RWPE2 (cell line): ENCODE results near the gene CD28.

Experiments used
- ATAC-seq: fragments of 200-7000 bp; cut with Tn5 transposase; 3 replicates; pipeline ENCODE4 v1.9.1; 2021; ENCODE audit warnings: low read depth
- DNase-seq: peaks from one replicate; pipeline ENCODE4 v3.0.0-alpha.2; 2020; ENCODE audit warnings: low spot score
- H3K27ac ChIP-seq: fragments of 450-650 bp; 2 replicates; pipeline ENCODE4 v1.5.1; 2017; ENCODE audit warnings: mild to moderate bottlenecking; ENCODE audit not compliant: poor library complexity, severe bottlenecking
- H3K27me3 ChIP-seq: fragments of 250-450 bp; sonication (Bioruptor Pico); 2 replicates; pipeline ENCODE4 v1.5.1; 2021; ENCODE audit warnings: mild to moderate bottlenecking, moderate library complexity; ENCODE audit not compliant: insufficient read depth, poor library complexity, severe bottlenecking
- H3K36me3 ChIP-seq: fragments of 250-450 bp; sonication (Bioruptor Pico); 2 replicates; pipeline ENCODE4 v1.5.1; 2020; ENCODE audit warnings: low read depth, mild to moderate bottlenecking, moderate library complexity
- H3K4me1 ChIP-seq: fragments of 250-450 bp; sonication (Bioruptor Pico); 2 replicates; pipeline ENCODE4 v1.5.1; 2021; ENCODE audit warnings: mild to moderate bottlenecking, moderate library complexity; ENCODE audit not compliant: insufficient read depth, poor library complexity, severe bottlenecking
- H3K4me3 ChIP-seq: fragments of 250-450 bp; sonication (Bioruptor Pico); 2 replicates; pipeline ENCODE4 v1.5.1; 2021; ENCODE audit warnings: mild to moderate bottlenecking, moderate library complexity; ENCODE audit not compliant: severe bottlenecking
- H3K9me3 ChIP-seq: fragments of 250-450 bp; sonication (Bioruptor Pico); 2 replicates; pipeline ENCODE4 v1.5.1; 2021; ENCODE audit warnings: mild to moderate bottlenecking, moderate library complexity; ENCODE audit not compliant: severe bottlenecking
- CTCF ChIP-seq: fragments of 450-650 bp; IDR thresholded peaks from one replicate; pipeline ENCODE4 v1.5.1; 2017; ENCODE audit warnings: mild to moderate bottlenecking, moderate library complexity; ENCODE audit not compliant: poor library complexity, severe bottlenecking

CD28 gene

GRCh38 chr2:203705178-203705577 lies 1.3 kb upstream of the CD28 start:
- Histone ChIP-seq H3K36me3 (peaks cover 3% of the 10 kb centered on the region; the same call in 1 of the 2 replicates), H3K27ac (no peak overlapping the region)
- no peak for DNase-seq

GRCh38 chr2:203707530-203707929 lies 1.1 kb downstream of the CD28 start:
- Histone ChIP-seq H3K36me3 (peaks cover 3% of the 10 kb centered on the region; the same call in 1 of the 2 replicates), H3K27me3 (no peaks in the 10 kb centered on the region), H3K4me1 (no peaks in the 10 kb centered on the region), H3K4me3 (no peak overlapping the region), H3K9me3 (no peaks in the 10 kb centered on the region), H3K27ac (no peak overlapping the region)
- ATAC-seq (no peak), DNase-seq (no peak)
- TF ChIP-seq CTCF = no peak

More at GRCh38 chr2:203705178-203705577, 1.3 kb upstream of the CD28 start:
- no peak overlapping the region for H3K4me3 ChIP-seq
- H3K27me3 ChIP-seq = no peaks in the 10 kb centered on the region
- TF ChIP-seq CTCF = no peak
- no peaks in the 10 kb centered on the region for H3K4me1 ChIP-seq
- no peaks in the 10 kb centered on the region for H3K9me3 ChIP-seq
- ATAC-seq = no peak

- H3K27ac ChIP-seq = no peak overlapping the region
- no peaks in the 10 kb centered on the region for H3K9me3 ChIP-seq
- no peak for TF ChIP-seq CTCF
- peaks cover 3% of the 10 kb centered on the region; the same call in 1 of the 2 replicates for H3K36me3 ChIP-seq
- H3K4me1 ChIP-seq = no peaks in the 10 kb centered on the region
- no peaks in the 10 kb centered on the region for H3K27me3 ChIP-seq
- ATAC-seq = no peak
- H3K4me3 ChIP-seq = no peak overlapping the region
- no peak for DNase-seq
Observed at GRCh38 chr2:203708846-203709396, 2.5 kb downstream of the CD28 start.

- no peaks in the 10 kb centered on the region for H3K9me3 ChIP-seq
- no peaks in the 10 kb centered on the region for H3K27me3 ChIP-seq
- no peaks in the 10 kb centered on the region for H3K4me1 ChIP-seq
- TF ChIP-seq CTCF = no peak
- H3K36me3 ChIP-seq = peaks cover 3% of the 10 kb centered on the region; the same call in 1 of the 2 replicates
- ATAC-seq (no peak), DNase-seq (no peak)
- H3K27ac ChIP-seq = no peak overlapping the region
- H3K4me3 ChIP-seq = no peak overlapping the region
Observed at GRCh38 chr2:203709416-203710040, 3.1 kb downstream of the CD28 start.

- no peak for ATAC-seq
Observed at GRCh38 chr2:203710226-203710625, 3.8 kb downstream of the CD28 start.

More at GRCh38 chr2:203710226-203710625, 3.8 kb downstream of the CD28 start:
- Histone ChIP-seq H3K27me3 (no peaks in the 10 kb centered on the region), H3K4me1 (no peaks in the 10 kb centered on the region), H3K36me3 (no peaks in the 10 kb centered on the region), H3K9me3 (no peaks in the 10 kb centered on the region), H3K27ac (no peak overlapping the region), H3K4me3 (no peak overlapping the region)
- no peak for TF ChIP-seq CTCF
- DNase-seq = no peak
